Endodermal cell (in vitro differentiated cells): Measurements from ENCODE around the gene CTSD. TPM values are rescaled to one million over a fixed set of nuclear protein-coding genes. Genes with fewer than 3 reads are reported as not detected.

Experiments
- DNase-seq: peaks from one replicate; pipeline ENCODE4 v3.0.0-alpha.2; 2017
- H3K27ac ChIP-seq: 2 replicates; pipeline ENCODE4 v1.5.1; 2013; ENCODE audit warnings: mild to moderate bottlenecking, low read depth, low read length, moderate library complexity
- H3K27me3 ChIP-seq: 2 replicates; pipeline ENCODE4 v1.6.1; 2013; ENCODE audit warnings: mild to moderate bottlenecking, low read length, moderate library complexity; ENCODE audit not compliant: insufficient read depth, control insufficient read depth, poor library complexity, severe bottlenecking
- H3K36me3 ChIP-seq: 2 replicates; pipeline ENCODE4 v1.7.0; 2013; ENCODE audit warnings: mild to moderate bottlenecking, low read length, moderate library complexity; ENCODE audit not compliant: control insufficient read depth, insufficient read depth
- H3K4me1 ChIP-seq: one replicate; pipeline ENCODE4 v1.7.0; 2013; ENCODE audit warnings: low read length; ENCODE audit not compliant: control insufficient read depth, insufficient read depth
- H3K4me3 ChIP-seq: 2 replicates; pipeline ENCODE4 v1.5.1; 2013; ENCODE audit warnings: mild to moderate bottlenecking, low read length, moderate library complexity
- H3K9ac ChIP-seq: 2 replicates; pipeline ENCODE4 v1.6.1; 2013; ENCODE audit warnings: mild to moderate bottlenecking, low read length, moderate library complexity; ENCODE audit not compliant: poor library complexity, severe bottlenecking; ENCODE audit errors: extremely low read depth
- H3K9me3 ChIP-seq: 2 replicates; pipeline ENCODE4 v1.6.1; 2013; ENCODE audit warnings: mild to moderate bottlenecking, low read length, moderate library complexity; ENCODE audit not compliant: control insufficient read depth
- H3K27ac Mint-ChIP-seq: 2 replicates; pipeline ENCODE4 v1.8.0; 2020; ENCODE audit warnings: mixed read lengths
- H3K27me3 Mint-ChIP-seq: 2 replicates; pipeline ENCODE4 v1.8.0; 2021; ENCODE audit warnings: mild to moderate bottlenecking, mixed read lengths; ENCODE audit not compliant: insufficient read depth
- H3K36me3 Mint-ChIP-seq: 2 replicates; pipeline ENCODE4 v1.8.0; 2020; ENCODE audit warnings: low read depth, mixed read lengths
- H3K4me1 Mint-ChIP-seq: 2 replicates; pipeline ENCODE4 v1.8.0; 2020; ENCODE audit warnings: mixed read lengths
- H3K4me3 Mint-ChIP-seq: 2 replicates; pipeline ENCODE4 v1.8.0; 2020; ENCODE audit warnings: mild to moderate bottlenecking, moderate library complexity, mixed read lengths
- H3K9me3 Mint-ChIP-seq: 2 replicates; pipeline ENCODE4 v1.8.0; 2020; ENCODE audit warnings: mild to moderate bottlenecking, mixed read lengths
- WGBS, 2 experiments: methylation state at CpG; one replicate each; pipeline versions ENCODE4 v1.1.5 to v1.1.7; 2013; ENCODE audit warnings: missing lambda C conversion rate in 2 of 2, mixed read lengths in 1 of 2; ENCODE audit not compliant: insufficient coverage in 1 of 2, insufficient read length in 1 of 2; 5-methylcytosine and 5-hydroxymethylcytosine counted together
- total RNA-seq, 2 donors: library from RNA; stranded (reverse); fragmentation: NEBNext Ultra II Directional in 1 of 2; extraction: Animal tissue kit (Norgen Biotek cat#: 25700) in 1 of 2; gene quantifications; 2 replicates in 1 of 2; 3 replicates in 1 of 2; pipeline ENCODE4 v1.2.1, GENCODE V29; 2021
- TF ChIP-seq, protein P1 (sequence below): fragments of 200-600 bp; sonication (generic); conservative IDR thresholded peaks from 2 replicates; pipeline ENCODE4 v1.5.0; 2021; ENCODE audit warnings: antibody characterized with exemption, mild to moderate bottlenecking

The CTSD gene
- total RNA-seq, 2 donors from 2014 or later = 185 to 208 TPM

GRCh38 chr11:1738380-1738779 is 25.3 kb downstream of the CTSD start:
- TF ChIP-seq, protein P1, sequence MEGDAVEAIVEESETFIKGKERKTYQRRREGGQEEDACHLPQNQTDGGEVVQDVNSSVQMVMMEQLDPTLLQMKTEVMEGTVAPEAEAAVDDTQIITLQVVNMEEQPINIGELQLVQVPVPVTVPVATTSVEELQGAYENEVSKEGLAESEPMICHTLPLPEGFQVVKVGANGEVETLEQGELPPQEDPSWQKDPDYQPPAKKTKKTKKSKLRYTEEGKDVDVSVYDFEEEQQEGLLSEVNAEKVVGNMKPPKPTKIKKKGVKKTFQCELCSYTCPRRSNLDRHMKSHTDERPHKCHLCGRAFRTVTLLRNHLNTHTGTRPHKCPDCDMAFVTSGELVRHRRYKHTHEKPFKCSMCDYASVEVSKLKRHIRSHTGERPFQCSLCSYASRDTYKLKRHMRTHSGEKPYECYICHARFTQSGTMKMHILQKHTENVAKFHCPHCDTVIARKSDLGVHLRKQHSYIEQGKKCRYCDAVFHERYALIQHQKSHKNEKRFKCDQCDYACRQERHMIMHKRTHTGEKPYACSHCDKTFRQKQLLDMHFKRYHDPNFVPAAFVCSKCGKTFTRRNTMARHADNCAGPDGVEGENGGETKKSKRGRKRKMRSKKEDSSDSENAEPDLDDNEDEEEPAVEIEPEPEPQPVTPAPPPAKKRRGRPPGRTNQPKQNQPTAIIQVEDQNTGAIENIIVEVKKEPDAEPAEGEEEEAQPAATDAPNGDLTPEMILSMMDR = no peak
- Histone ChIP-seq H3K9me3 (no peaks in the 10 kb centered on the region), H3K27me3 (peaks cover 64% of the 10 kb centered on the region), H3K4me3 (no peak overlapping the region), H3K4me1 (no peaks in the 10 kb centered on the region), H3K9ac (no peak overlapping the region), H3K27ac (no peak overlapping the region), H3K36me3 (no peaks in the 10 kb centered on the region)
- Mint-ChIP-seq H3K9me3 (peaks cover 5% of the 10 kb centered on the region), H3K27me3 (peaks cover 46% of the 10 kb centered on the region), H3K36me3 (no peaks in the 10 kb centered on the region), H3K4me3 (no peak overlapping the region), H3K4me1 (no peaks in the 10 kb centered on the region), H3K27ac (no peak overlapping the region)
- WGBS, 2 experiments = 91 to 92% methylated on average over 5 to 10 of the region's 10 CpGs
- DNase-seq = no peak

DNA sequence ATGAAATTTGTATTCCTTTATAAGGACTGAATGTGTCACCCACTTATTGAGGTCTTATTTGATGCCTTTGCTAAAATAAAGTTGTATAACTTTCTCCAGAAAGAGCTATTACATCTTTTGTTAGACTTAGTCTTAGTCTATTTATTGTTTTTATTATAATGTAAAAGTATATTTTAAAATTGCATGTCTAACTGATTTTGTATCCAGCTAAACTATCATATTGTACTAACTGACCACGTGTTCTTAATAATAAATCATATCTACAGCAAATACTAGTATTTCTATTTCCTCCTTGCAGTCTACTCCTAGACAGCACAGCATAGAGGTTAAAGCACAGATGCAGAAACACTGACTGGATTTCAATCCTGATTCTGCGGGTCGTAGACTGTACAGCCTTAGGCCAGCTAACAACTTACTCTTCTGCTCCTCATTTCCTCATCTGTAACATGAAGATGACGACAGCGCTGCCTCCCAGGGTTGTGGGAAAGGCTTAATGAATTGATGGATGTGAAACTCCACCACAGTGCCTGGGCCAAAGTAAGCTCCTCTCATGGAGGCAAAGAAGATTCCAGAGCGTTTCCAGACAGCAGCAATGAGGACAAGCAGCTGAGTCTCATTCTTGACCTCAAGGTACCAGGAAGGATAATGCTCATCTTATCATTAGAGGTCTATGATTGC is 26.5 kb downstream of the CTSD start:
- TF ChIP-seq, protein P1 = no peak
- no peak overlapping the region for H3K27ac Mint-ChIP-seq
- H3K4me3 Mint-ChIP-seq = no peak overlapping the region
- H3K4me1 ChIP-seq = no peaks in the 10 kb centered on the region
- DNase-seq = no peak
- H3K27me3 Mint-ChIP-seq = peaks cover 56% of the 10 kb centered on the region
- no peak overlapping the region for H3K4me3 ChIP-seq
- WGBS, 2 experiments = 83 to 85% methylated on average over 4 to 6 of the region's 6 CpGs
- no peak overlapping the region for H3K27ac ChIP-seq
- H3K9ac ChIP-seq = no peak overlapping the region
- no peaks in the 10 kb centered on the region for H3K36me3 ChIP-seq
- no peaks in the 10 kb centered on the region for H3K36me3 Mint-ChIP-seq
- no peaks in the 10 kb centered on the region for H3K9me3 ChIP-seq
- peaks cover 5% of the 10 kb centered on the region for H3K9me3 Mint-ChIP-seq
- peaks cover 1% of the 10 kb centered on the region for H3K4me1 Mint-ChIP-seq
- peaks cover 61% of the 10 kb centered on the region for H3K27me3 ChIP-seq

DNA sequence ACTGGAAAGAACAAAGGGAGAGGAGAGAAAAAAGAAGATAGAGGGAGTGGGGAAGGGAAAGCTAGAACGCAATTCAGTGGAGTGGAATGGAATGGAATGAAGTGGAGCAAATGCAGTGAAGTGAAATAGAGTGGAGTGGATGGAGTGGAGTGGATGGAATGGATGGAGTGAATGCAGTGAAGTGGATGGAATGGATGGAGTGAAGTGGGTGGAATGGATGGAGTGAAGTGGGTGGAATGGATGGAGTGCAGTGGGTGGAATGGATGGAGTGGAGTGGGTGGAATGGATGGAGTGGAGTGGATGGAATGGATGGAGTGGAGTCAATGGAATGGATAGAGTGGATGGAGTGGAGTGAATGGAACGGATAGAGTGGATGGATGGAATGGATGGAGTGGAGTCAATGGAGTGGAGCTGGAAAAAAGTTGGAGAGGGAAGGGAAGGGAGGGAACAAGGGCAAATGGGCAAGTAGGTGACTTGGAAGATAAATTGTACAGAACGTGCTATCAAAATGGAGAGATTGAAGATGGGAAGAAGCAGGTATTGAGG is 27.2 kb downstream of the CTSD start:
- 65 to 67% methylated on average over 3 of the region's 3 CpGs for WGBS, 2 experiments
- Mint-ChIP-seq H3K36me3 (no peaks in the 10 kb centered on the region), H3K27me3 (peaks cover 63% of the 10 kb centered on the region), H3K9me3 (peaks cover 5% of the 10 kb centered on the region), H3K27ac (no peak overlapping the region), H3K4me1 (peaks cover 3% of the 10 kb centered on the region), H3K4me3 (no peak overlapping the region)
- Histone ChIP-seq H3K27ac (no peak overlapping the region), H3K4me1 (no peaks in the 10 kb centered on the region), H3K9me3 (no peaks in the 10 kb centered on the region), H3K9ac (no peak overlapping the region), H3K4me3 (no peak overlapping the region), H3K27me3 (peaks cover 54% of the 10 kb centered on the region), H3K36me3 (no peaks in the 10 kb centered on the region)
- TF ChIP-seq, protein P1 = no peak
- no peak for DNase-seq
